Heart left ventricle (tissue), 16 donors: ENCODE data around the gene DCTD. TPM values are rescaled to one million over a fixed set of nuclear protein-coding genes. Genes with fewer than 3 reads are reported as not detected.

Experiments
- ATAC-seq, 4 donors: fragments of 200-7000 bp; cut with Tn5 transposase; one replicate each; pipeline ENCODE4 v1.9.1; 2020 to 2022; ENCODE audit warnings: moderate library complexity in 4 of 4, mild to moderate bottlenecking in 3 of 4, moderate number of reproducible peaks in 1 of 4
- DNase-seq, 5 donors: peaks; one replicate each; pipeline ENCODE4 v3.0.0-alpha.2; 2020
- H3K27ac ChIP-seq, 12 donors: fragments of 200-600 bp; sonication (generic) in 4 of 12; one replicate each; pipeline versions ENCODE4 v1.5.0 to v1.8.0; 2016 to 2022; ENCODE audit warnings: mild to moderate bottlenecking in 2 of 12
- H3K27me3 ChIP-seq, 9 donors: fragments of 200-600 bp; sonication (generic) in 2 of 9; one replicate each; pipeline versions ENCODE4 v1.5.1 to v1.8.0; 2016 to 2022; ENCODE audit warnings: mild to moderate bottlenecking in 3 of 9
- H3K36me3 ChIP-seq, 9 donors: fragments of 200-600 bp; sonication (generic) in 2 of 9; one replicate each; pipeline versions ENCODE4 v1.5.0 to v1.8.0; 2018 to 2022; ENCODE audit warnings: mild to moderate bottlenecking in 2 of 9
- H3K4me1 ChIP-seq, 12 donors: fragments of 200-600 bp; sonication (generic) in 4 of 12; one replicate each; pipeline versions ENCODE4 v1.5.0 to v1.8.0; 2016 to 2022; ENCODE audit warnings: mild to moderate bottlenecking in 3 of 12
- H3K4me3 ChIP-seq, 12 donors: fragments of 200-600 bp; sonication (generic) in 4 of 12; one replicate each; pipeline versions ENCODE4 v1.5.0 to v1.8.0; 2017 to 2022; ENCODE audit warnings: mild to moderate bottlenecking in 9 of 12, moderate library complexity in 4 of 12
- H3K9me3 ChIP-seq, 12 donors: fragments of 200-600 bp; sonication (generic) in 4 of 12; one replicate each; pipeline versions ENCODE4 v1.5.0 to v1.8.0; 2016 to 2022; ENCODE audit warnings: mild to moderate bottlenecking in 1 of 12
- POLR2A ChIP-seq, 2 donors: fragments of 450-650 bp; IDR thresholded peaks; one replicate each; pipeline ENCODE4 v1.6.1; 2017; ENCODE audit warnings: antibody characterized with exemption in 2 of 2, mild to moderate bottlenecking in 2 of 2, moderate library complexity in 2 of 2
- WGBS, 4 donors: extraction: QIAGEN DNeasy Blood & Tissue Kit in 2 of 4; methylation state at CpG; one replicate each; pipeline versions ENCODE4 v1.1.5 to v1.1.7; 2013 to 2018; 5-methylcytosine and 5-hydroxymethylcytosine counted together
- intact Hi-C, 10 donors: fragments of 100-400 bp; cut with DNase I; formaldehyde crosslinking; loops; one replicate each; pipeline versions ENCODE4 v1.11.1 to v1.14.2; 2022
- polyA plus RNA-seq, 2 donors: library from polyadenylated mRNA; stranded (reverse); fragments of 200-250 nt; gene quantifications; one replicate each; pipeline ENCODE4 v1.2.3, GENCODE V29; 2013
- total RNA-seq, 9 donors: library from RNA; depleted of rRNA in 2 of 9; stranded (reverse); fragments of >200 nt in 2 of 9; fragmentation: NEBNext Ultra II Directional in 3 of 9; extraction: Animal tissue kit (Norgen Biotek cat#: 25700) in 3 of 9; gene quantifications; one replicate each; pipeline versions ENCODE4 v1.1.0 to v1.2.4, GENCODE V29; 2016 to 2023
- TF ChIP-seq, protein P1 (sequence below), 12 donors: fragments of 200-600 bp; sonication (generic) in 4 of 12; IDR thresholded peaks; one replicate each; pipeline versions ENCODE4 v1.5.0 to v1.8.0; 2018 to 2022; ENCODE audit warnings: antibody characterized with exemption in 12 of 12, mild to moderate bottlenecking in 5 of 12
- donor health status: ischemic (EF 13 %, LVEDD 7.1; RV severe dilation, severe dysfunction).
- donor health status: healthy with polysubstance abuse.
- donor health status: DM: no; HTN: yes; CAD: no.
- donor health status: DM: no; HTN: no; CAD: no.
- donor health status: ischemic (EF 25% LVEDD 6.9; RV normal size, moderate dysfunction).
- donor health status: ischemic (EF 25% LVEDD 5.7; RV mildly dilated, moderate dysfunction).
- donor health status: healthy.
- donor health status: DM: yes; HTN: yes; CAD: no.
- donor health status: ischemic (EF 35%, LVEDD 5.7; RV mildly dilated, moderate dysfunction).
- donor health status: nonischemic (EF 11% LVEDD 7.7; RV severe dilation, severe dysfunction).
- donor health status: DM: yes; HTN: yes; CAD: no.
- donor health status: PGD.
- donor health status: ischemic (EF 29% LVEDD 5.4; RV normal size, mild dysfunction).
- donor health status: nonischemic (EF 23%, LVEDD 6.1; RV moderate dilation, normal function).

The DCTD gene
- total and polyA plus RNA-seq, 11 donors, result 16.1 to 55.7 (median 41.2) TPM

- intact Hi-C loops, result no loop called here
- no peaks in the 10 kb centered on the region for H3K9me3 ChIP-seq
- H3K27ac ChIP-seq, result no peak overlapping the region
- H3K36me3 ChIP-seq, result peaks cover 0 to 4% (median 0%) of the 10 kb centered on the region in 9 donors
- DNase-seq (no peak), ATAC-seq (no peak)
- no peak for TF ChIP-seq POLR2A (IDR thresholded peaks at IDR 0.05)
- TF ChIP-seq, protein P1, sequence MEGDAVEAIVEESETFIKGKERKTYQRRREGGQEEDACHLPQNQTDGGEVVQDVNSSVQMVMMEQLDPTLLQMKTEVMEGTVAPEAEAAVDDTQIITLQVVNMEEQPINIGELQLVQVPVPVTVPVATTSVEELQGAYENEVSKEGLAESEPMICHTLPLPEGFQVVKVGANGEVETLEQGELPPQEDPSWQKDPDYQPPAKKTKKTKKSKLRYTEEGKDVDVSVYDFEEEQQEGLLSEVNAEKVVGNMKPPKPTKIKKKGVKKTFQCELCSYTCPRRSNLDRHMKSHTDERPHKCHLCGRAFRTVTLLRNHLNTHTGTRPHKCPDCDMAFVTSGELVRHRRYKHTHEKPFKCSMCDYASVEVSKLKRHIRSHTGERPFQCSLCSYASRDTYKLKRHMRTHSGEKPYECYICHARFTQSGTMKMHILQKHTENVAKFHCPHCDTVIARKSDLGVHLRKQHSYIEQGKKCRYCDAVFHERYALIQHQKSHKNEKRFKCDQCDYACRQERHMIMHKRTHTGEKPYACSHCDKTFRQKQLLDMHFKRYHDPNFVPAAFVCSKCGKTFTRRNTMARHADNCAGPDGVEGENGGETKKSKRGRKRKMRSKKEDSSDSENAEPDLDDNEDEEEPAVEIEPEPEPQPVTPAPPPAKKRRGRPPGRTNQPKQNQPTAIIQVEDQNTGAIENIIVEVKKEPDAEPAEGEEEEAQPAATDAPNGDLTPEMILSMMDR (IDR thresholded peaks at IDR 0.05), result no peak
- no peaks in the 10 kb centered on the region for H3K27me3 ChIP-seq
- no peak overlapping the region for H3K4me3 ChIP-seq
- WGBS, 4 donors, result 86 to 93% (median 91%) methylated on average over 20 of the region's 20 CpGs
- H3K4me1 ChIP-seq, result peaks cover 0 to 9% (median 3%) of the 10 kb centered on the region in 12 donors
Observed at GRCh38 chr4:182875453-182876405, 41.5 kb downstream of the DCTD start.

GRCh38 chr4:182874797-182875345 is 42.3 kb downstream of the DCTD start:
- 79 to 90% (median 85%) methylated on average over 10 of the region's 10 CpGs for WGBS, 4 donors
- peaks cover 0 to 4% (median 0%) of the 10 kb centered on the region in 9 donors for H3K36me3 ChIP-seq

DNA sequence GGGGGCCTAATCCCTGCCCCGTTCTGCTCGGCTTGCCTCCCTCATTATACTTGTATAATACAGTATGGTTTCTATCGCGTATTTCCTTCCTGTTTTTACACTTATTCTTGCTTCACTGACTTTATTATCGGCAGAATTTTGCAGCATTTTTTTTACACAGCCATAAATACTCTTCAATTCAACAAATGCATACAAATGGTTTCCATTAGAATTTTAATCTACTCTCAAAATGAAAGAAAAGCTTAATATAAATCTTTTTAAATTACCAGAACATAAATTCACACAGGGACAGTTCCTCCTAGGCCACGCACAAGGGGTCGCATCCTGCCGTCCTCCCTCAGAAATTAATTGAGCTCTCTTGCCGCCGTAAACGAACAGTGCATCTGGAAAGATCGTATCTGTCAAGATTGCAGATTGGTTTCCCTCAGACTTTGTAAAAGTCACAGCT is 42.9 kb downstream of the DCTD start:
- intact Hi-C loops, result no loop called here
- Histone ChIP-seq H3K4me1 (no peaks in the 10 kb centered on the region), H3K27me3 (no peaks in the 10 kb centered on the region), H3K9me3 (no peaks in the 10 kb centered on the region), H3K27ac (no peak overlapping the region), H3K36me3 (peaks cover 0 to 4% (median 0%) of the 10 kb centered on the region in 9 donors), H3K4me3 (no peak overlapping the region)
- no peak for DNase-seq
- WGBS, 4 donors, result 73 to 80% (median 78%) methylated on average over 12 of the region's 12 CpGs
- no peak for ATAC-seq
- TF ChIP-seq POLR2A (IDR thresholded peaks at IDR 0.05), result no peak
- TF ChIP-seq, protein P1 (IDR thresholded peaks at IDR 0.05), result no peak

More at GRCh38 chr4:182874797-182875345, 42.3 kb downstream of the DCTD start:
- H3K4me1 ChIP-seq, result peaks cover 0 to 1% (median 0%) of the 10 kb centered on the region in 12 donors
- DNase-seq (no peak), ATAC-seq (no peak)
- H3K9me3 ChIP-seq, result no peaks in the 10 kb centered on the region
- H3K4me3 ChIP-seq, result no peak overlapping the region
- no peaks in the 10 kb centered on the region for H3K27me3 ChIP-seq
- H3K27ac ChIP-seq, result no peak overlapping the region
- intact Hi-C loops, result no loop called here
- TF ChIP-seq POLR2A (IDR thresholded peaks at IDR 0.05), result no peak
- TF ChIP-seq, protein P1 (IDR thresholded peaks at IDR 0.05), result no peak

- H3K4me3 ChIP-seq, result no peak overlapping the region
- intact Hi-C loops, result no loop called here
- TF ChIP-seq POLR2A (IDR thresholded peaks at IDR 0.05), result no peak
- TF ChIP-seq, protein P1 (IDR thresholded peaks at IDR 0.05), result no peak
- H3K36me3 ChIP-seq, result peaks cover 0 to 4% (median 0%) of the 10 kb centered on the region in 9 donors
- ATAC-seq (no peak), DNase-seq (no peak)
- H3K27me3 ChIP-seq, result no peaks in the 10 kb centered on the region
- no peak overlapping the region for H3K27ac ChIP-seq
- no peaks in the 10 kb centered on the region for H3K4me1 ChIP-seq
- no peaks in the 10 kb centered on the region for H3K9me3 ChIP-seq
- 95 to 98% (median 96%) methylated on average over 11 to 13 of the region's 13 CpGs for WGBS, 4 donors
Observed at GRCh38 chr4:182873726-182874125, 43.5 kb downstream of the DCTD start.
